Activated CD8-positive, alpha-beta memory T cell treated with anti-CD3 and anti-CD28 coated beads, Interleukin-2, amount 50 U/mL, for 48 hours (primary cell): ENCODE results near the gene ASCL1.

ENCODE experiments used
- DNase-seq: peaks from one replicate; pipeline ENCODE4 v3.0.0-alpha.2; 2020

ASCL1 gene

DNA sequence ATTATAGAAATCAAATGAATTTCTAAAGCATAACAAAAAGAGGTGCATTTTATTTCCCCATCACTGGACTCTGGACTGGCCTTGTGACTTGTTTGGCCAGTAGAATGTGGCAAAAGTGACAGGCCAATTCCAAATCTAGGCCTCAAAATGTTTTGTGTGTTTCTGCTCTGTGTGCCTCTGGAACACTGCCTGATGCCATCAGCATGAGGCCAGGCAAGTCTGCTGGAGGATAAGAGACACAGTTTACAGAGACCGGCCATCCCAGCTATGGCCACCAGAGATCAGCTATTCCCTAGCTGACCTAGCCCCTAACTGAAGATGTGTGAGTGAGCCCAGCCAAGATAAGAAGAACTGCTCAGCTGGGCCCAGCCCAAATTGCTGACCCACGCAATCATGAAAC, 32.9 kb downstream of the ASCL1 start:
- no peak for DNase-seq

DNA sequence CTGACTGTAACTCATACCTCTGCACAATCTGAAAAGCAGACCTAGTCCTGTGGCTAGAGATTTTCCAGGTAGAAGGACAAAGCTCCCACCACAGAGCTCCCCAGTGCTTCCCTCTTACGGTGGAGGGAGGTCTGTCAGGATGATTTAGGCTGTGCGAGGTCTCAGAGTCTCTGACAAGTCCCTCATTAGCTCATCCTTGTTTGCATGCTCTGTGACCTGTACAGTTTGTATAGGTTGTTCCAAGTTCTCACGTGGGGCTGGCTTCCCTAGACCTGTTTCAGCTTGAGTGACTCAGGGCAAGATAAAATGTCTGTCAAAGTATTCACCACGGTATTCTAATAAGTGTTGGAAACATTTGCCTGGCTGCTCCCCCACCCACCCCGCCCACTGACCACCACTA, 34.8 kb downstream of the ASCL1 start:
- no peak for DNase-seq

GRCh38 chr12:102992720-102993119, 35.2 kb downstream of the ASCL1 start:
- no peak for DNase-seq

- no peak for DNase-seq
Observed at GRCh38 chr12:102993537-102993936, 36.1 kb downstream of the ASCL1 start.

DNA sequence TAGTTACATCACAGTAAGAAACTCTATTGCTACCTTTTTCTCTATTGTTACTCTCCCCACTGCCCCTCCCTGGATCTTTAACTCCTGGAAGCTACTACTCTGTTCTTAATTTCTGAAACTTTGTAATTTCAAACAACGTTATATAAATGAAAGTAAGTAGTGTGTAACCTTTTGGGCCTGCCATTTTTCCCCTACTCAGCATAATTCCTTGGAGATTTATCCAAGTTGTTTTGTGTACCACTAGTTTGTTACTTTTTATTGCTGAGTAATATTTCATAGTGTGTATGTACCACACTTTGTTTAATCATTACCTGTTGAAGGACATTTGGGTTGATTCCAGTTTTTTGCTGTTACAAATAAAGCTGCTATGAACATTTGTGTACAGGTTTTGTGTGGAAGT, 37.9 kb downstream of the ASCL1 start:
- no peak for DNase-seq
